T-helper 2 cell (primary cell): Measurements from ENCODE around the gene RRAGD.
"Not testable (repeated sequence)": the region's sequence is repeated elsewhere in the genome, so short reads cannot be mapped to it uniquely, and the experiment has no call there.

Experiments used
- DNase-seq, 5 experiments: peaks; one replicate each; pipeline versions ENCODE4 v3.0.0 to v3.0.0-alpha.2; 2012 to 2022

RRAGD gene

DNA sequence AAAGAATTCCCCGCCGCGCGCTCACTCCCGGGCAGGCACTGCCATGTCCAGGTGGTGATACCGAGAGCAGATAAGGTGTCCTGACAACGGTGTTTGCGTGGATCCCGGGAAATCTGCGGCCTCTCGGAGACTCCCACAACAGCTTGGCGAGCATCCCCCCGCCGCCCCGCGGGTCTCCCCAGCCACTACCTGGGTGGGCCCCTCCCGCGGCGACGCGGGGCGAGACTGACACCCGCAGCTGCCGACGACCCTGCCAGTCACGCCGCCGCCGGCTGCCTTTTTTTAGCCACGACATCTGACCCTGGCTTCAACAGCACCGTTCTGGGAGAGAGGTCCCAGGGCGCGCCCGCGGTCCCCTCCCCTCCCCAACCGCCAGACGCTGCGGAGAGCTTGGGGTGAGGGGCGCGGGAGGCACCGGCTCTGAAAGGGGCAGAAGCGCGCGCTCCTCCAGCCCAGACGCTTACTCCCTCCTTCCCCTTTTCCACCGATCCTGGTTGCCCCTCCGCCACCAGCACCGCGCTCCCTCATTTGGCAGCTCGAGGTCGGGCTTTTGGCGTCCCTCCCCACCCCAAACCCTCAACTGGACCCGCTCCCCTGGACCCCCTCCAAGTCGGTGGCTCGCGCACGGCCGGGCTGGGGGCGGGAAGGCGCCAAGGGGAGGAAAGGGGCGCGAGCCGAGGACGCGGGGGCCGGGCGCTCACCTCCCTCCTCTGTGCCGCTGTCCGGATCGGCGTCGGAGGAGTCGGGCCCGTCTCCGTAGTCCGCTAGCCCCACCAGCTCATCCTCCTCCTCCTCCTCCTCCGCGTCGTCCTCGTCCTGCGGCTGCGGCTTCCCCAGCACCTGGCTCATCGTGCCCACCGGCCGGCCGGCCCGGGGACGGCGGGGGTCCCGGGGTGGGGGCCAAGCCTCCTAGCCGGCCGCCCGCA is 665 bp downstream of the RRAGD start:
- DNase-seq, result peak; percentile 6 to 45 (median 6)

DNA sequence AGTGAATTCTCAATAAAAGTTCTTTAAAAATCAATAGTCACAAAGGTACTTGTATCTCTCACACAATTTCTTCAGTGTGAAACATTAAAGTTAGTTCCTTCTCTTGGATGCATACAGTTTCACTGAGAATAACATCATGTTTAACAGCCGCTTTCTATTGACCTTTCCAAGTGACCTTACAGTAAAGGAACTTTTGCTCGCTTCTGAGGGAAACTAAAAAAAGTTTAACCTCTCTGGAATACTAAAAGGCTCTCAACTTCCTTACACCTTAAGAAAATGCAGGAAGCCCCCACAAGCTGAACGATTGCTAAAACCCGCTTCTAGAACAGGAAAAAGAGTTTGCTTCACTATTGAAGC is 1.3 kb downstream of the RRAGD start:
- no peak for DNase-seq

DNA sequence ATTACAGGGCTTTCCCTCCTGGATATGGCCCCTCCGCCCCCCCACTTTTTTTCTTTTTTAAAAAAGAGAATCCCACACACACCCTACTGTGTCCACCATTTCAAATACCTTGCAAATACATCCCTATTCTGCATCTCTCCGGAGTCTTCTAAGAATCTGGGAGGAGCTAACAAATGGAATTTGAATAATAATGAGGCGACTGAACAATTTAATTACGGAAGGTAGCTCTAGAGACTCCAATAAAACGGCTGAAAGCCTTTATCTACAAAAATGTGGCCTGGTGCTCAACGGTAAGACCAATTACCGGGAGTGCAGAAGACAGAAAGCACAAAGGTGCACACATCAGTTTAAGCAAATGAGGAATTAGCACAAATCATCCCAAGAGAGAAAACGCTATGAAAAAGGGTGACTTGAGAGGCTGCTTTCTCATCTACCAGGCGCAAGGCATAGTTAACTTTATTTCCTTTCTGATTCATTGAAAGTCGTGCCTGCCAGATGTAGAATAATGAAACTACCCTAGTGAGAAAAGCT is 1.8 kb downstream of the RRAGD start:
- DNase-seq, result peak in 1 of 5 experiments; percentile 14

DNA sequence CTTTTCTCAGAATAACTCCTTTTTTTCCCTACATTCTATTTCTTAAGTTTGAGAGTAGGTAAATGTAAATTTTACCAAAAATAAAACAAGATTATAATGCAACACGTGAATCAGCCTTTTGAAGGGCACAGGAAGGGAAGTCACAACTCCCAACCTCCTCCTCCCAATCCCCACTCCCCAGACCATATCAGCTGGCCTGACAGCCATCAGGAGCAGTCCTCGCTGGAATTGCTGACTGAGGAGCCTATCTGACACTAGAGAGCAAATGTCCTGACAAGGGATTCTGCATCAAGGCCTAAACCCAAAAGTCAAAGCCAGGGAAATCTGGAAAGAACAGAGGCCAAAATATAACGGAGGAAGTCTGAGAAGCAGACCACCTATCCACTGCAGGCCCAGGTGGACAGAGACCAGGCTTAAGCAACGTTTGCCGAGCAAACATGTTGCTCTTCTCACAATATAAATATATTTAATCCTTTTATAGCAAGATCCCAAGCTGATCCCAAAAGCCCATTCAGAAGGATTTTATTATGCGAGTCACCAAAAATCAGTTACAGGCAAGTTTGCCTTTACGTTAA is 2.5 kb downstream of the RRAGD start:
- no peak for DNase-seq

- no peak for DNase-seq
Observed at GRCh38 chr6:89406141-89406540, 5.9 kb downstream of the RRAGD start.

- DNase-seq, result no peak
Observed at GRCh38 chr6:89404512-89404911, 7.6 kb downstream of the RRAGD start.

GRCh38 chr6:89402776-89403175 is 9.3 kb downstream of the RRAGD start:
- DNase-seq, result no peak

DNA sequence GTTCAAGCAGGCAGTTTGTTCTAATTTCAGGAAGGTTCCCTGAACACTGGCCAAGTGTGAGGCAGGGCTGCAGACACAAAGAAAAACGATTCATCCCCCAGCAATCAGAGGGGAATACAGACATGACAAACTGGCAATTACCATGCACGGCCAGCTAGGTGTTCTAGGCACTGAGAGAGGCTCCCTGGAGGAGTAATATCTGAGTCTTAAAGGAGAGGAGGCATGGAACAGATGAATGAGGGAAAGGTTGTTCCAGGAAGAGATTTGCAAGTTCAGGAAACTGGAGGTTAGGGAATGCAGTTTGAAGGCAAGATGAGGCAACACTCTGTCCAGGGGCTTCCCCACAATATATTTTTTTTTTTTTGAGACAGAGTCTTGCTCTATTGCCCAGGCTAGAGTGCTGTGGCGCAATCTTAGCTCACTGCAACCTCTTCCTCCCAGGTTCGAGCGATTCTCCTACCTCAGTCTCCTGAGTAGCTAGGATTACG is 11.1 kb downstream of the RRAGD start:
- DNase-seq, result no peak

- no peak for DNase-seq
Observed at GRCh38 chr6:89400050-89400449, 12.0 kb downstream of the RRAGD start.

DNA sequence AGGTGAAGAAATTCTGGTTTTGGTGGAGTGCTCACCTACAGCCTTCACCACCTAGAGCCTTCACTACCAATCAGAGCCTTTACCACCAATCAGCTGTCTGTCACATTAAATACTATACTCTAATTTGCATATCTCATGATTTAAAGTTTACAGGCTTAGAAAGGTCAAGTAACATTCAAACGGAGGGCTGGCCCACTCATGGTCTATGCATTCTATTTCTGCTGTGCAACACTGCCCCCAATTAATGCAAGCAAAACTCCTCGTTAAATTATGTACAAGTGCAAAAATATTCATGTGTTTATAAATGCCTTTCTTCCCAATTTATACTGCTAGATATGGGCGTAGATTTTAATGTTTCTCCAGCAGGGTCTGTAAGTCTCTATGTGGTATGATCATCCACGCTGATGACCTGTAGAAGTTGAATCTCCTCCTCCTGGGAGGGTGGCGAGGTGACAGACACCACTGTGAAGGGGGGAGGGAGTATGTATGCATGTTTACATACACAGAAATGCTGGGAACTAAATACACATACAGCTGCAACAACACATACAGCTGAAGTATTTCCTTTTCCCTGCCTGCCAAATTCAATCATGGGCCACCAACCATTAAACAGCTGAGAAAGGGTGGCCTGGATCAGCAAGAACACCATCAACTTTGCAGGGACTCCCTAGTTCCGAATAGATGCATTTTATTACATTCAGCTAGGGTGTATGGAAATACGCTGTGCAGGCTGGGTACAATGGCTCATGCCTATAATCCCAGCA is 13.1 kb downstream of the RRAGD start:
- DNase-seq, result no peak

DNA sequence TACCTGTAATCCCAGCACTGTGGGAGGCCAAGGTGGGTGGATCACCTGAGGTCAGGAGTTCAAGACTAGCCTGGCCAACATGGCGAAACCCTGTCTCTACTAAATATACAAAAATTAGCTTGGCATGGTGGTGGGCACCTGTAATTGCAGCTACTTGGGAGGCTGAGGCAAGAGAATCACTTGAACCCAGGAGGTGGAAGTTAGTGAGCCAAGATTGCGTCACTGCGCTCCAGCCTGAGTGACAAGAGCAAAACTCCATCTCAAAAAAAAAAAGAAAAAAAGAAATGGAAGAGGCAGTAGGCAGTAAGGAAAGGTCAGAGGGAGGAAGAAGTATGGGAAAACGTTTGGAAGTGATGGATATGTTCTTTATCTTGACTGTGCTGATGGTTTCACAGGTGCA is 14.2 kb downstream of the RRAGD start:
- not testable (repeated sequence) for DNase-seq

GRCh38 chr6:89393659-89394058 is 18.4 kb downstream of the RRAGD start:
- DNase-seq, result no peak

GRCh38 chr6:89392823-89393222 is 19.2 kb downstream of the RRAGD start:
- DNase-seq, result no peak

- DNase-seq, result no peak
Observed at GRCh38 chr6:89388846-89389245, 23.2 kb downstream of the RRAGD start.

- DNase-seq, result no peak
Observed at GRCh38 chr6:89387516-89388201, 24.4 kb downstream of the RRAGD start.

DNA sequence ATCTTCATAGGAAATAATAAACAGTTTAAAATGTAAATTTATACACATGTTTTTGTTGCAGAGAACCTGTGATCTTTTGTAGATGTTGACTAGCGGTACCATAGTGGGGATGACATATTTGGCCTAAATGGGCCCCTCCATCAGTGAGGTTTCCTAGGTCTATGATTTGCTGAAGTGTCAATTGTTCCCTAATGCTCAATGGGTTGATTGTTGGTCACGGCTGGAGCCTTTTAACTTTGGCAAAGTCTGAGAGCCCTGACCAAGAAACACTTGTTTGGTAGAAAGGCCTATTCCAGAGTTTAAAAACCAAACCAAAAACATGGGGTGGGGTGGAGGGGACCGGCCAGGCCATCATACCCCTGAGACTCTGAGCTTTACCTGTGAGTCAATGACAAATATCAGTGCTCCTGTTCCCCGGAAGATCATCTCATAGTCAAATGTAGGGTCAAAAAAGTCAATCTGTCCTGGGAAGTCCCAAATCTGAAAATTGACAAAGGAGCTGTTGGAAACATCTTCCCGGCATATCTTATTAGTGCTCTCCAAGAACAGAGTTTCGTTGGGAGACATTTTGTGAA is 25.1 kb downstream of the RRAGD start:
- no peak for DNase-seq

- DNase-seq, result no peak
Observed at GRCh38 chr6:89385846-89386245, 26.2 kb downstream of the RRAGD start.

GRCh38 chr6:89385156-89385667 is 26.9 kb downstream of the RRAGD start:
- no peak for DNase-seq

DNA sequence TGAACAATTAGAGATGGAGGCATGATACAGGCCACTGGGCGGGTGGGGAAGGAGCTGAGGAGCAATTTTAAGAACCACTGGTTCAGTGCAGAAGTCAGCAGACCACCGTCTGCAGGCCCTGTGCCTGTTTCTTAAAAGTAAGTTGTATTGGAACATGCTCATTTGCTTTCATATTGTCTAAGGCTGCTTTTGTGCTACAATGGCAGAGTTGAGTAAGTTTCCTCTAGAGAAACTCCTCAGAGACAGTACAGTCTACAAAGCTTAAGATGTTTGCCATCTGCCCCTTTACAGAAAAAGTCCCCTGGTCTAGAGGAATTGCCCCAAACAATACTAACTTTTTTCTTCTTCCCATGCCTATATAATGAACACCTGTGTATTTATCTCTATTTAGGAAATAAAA is 31.0 kb downstream of the RRAGD start:
- DNase-seq, result no peak

DNA sequence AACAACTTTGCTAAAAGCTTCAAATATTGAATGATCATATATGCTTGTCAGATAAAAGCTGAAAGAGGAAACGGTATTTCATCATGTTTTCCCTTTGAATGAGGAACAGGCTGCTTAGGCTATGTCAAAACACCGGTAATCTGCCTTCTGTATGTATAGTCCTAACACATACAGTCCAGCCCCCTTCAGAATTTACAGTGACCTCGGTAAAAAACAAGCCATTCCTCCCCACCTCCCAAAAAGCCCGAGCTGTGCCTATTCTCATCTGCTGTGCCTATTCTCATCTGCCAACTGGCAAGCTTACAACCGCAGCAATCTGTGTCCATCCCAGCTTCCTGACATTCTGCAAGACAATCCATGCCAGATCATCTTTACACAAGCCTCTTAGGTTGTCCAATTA is 32.8 kb downstream of the RRAGD start:
- no peak for DNase-seq

DNA sequence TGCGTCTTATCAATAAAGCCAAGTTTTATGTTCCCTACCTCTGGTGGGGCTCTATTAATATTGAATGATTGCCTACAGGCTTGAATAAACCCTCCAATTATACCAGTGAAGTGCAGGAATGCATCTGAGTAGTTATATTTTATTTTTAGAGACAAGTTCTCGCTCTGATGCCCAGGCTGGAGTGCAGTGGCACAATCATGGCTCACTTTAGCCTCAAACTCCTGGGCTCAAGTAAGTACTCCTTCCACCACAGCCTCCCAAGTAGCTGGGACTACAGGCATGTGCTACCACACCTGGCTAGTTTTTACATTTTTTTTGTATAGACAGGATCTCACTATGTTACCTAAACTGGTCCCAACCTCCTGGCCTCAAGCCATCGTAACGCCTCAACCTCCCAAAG is 33.4 kb downstream of the RRAGD start:
- DNase-seq, result no peak
